Measurements from ENCODE around the gene MEF2C. TPM values are rescaled to one million over a fixed set of nuclear protein-coding genes. Genes with fewer than 3 reads are reported as not detected.

MEF2C gene
- total RNA-seq, 1 donor from 2014 or later = 42.0 TPM

GRCh38 chr5:88846434-88846833 lies 36.5 kb downstream of the MEF2C start:
- Histone ChIP-seq H3K36me3 (no peaks in the 10 kb centered on the region), H3K4me1 (peaks cover 23% of the 10 kb centered on the region), H3K4me3 (no peak overlapping the region), H3K27me3 (ENCODE audit: low read depth) (no peaks in the 10 kb centered on the region), H3K27ac (no peak overlapping the region), H3K9me3 (no peaks in the 10 kb centered on the region)
- no peak for DNase-seq
- TF ChIP-seq, protein P1, sequence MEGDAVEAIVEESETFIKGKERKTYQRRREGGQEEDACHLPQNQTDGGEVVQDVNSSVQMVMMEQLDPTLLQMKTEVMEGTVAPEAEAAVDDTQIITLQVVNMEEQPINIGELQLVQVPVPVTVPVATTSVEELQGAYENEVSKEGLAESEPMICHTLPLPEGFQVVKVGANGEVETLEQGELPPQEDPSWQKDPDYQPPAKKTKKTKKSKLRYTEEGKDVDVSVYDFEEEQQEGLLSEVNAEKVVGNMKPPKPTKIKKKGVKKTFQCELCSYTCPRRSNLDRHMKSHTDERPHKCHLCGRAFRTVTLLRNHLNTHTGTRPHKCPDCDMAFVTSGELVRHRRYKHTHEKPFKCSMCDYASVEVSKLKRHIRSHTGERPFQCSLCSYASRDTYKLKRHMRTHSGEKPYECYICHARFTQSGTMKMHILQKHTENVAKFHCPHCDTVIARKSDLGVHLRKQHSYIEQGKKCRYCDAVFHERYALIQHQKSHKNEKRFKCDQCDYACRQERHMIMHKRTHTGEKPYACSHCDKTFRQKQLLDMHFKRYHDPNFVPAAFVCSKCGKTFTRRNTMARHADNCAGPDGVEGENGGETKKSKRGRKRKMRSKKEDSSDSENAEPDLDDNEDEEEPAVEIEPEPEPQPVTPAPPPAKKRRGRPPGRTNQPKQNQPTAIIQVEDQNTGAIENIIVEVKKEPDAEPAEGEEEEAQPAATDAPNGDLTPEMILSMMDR (IDR thresholded peaks at IDR 0.05) = no peak
- no peak for ATAC-seq
- intact Hi-C loops (cut with DNase I) = no loop called here

GRCh38 chr5:88845081-88845697 lies 37.8 kb downstream of the MEF2C start:
- no peaks in the 10 kb centered on the region for H3K36me3 ChIP-seq
- TF ChIP-seq, protein P1 (IDR thresholded peaks at IDR 0.05) = no peak
- no peak for ATAC-seq
- no peak for DNase-seq
- no peak overlapping the region for H3K4me3 ChIP-seq
- intact Hi-C loops (cut with DNase I) = no loop called here
- no peak overlapping the region for H3K27ac ChIP-seq
- H3K9me3 ChIP-seq = no peaks in the 10 kb centered on the region
- no peaks in the 10 kb centered on the region for H3K27me3 ChIP-seq (ENCODE audit: low read depth)
- H3K4me1 ChIP-seq = peaks cover 30% of the 10 kb centered on the region

DNA sequence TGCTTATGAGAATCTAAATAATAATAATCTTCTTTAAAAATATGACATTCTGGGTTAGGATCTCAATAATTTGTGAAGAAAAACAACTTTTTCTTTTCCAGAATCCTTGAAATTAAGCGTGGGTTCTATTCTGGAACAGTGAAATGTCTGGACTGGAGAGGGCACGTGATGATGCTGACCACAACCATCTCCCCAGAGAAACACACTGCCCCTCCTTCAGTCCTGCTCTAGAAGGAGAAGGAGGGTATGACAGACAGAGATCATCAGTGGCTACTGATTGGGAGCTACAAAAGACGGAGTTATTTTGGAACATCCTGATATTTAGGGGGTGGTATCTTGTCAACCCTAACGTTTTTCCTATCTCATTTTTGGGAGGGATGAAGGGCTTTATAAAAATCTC lies 40.2 kb downstream of the MEF2C start:
- ATAC-seq (no peak), DNase-seq (no peak)
- Histone ChIP-seq H3K27me3 (ENCODE audit: low read depth) (no peaks in the 10 kb centered on the region), H3K27ac (no peak overlapping the region), H3K36me3 (no peaks in the 10 kb centered on the region), H3K4me3 (no peak overlapping the region), H3K9me3 (no peaks in the 10 kb centered on the region), H3K4me1 (peaks cover 26% of the 10 kb centered on the region)
- intact Hi-C loops (cut with DNase I) = no loop called here
- TF ChIP-seq, protein P1 (IDR thresholded peaks at IDR 0.05) = no peak

DNA sequence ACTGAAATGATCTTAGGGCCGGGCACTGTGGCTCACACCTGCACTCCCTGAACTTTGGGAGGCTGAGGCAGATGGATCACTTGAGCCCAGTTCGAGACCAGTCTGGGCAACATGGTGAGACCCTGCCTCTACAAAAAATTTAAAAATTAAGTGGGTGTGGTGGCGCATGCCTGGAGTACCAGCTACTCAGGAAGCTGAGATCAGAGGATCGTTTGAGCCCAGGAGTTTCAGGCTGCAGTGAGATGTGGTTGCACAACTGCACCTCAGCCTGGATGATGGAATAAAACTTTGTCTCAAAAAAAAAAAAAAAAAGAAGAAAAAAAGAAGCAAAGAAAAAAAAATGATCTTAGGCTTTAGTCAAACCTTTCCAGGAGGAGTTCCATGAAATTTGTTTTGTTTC lies 41.8 kb downstream of the MEF2C start:
- H3K4me3 ChIP-seq = no peak overlapping the region
- intact Hi-C loops (cut with DNase I) = no loop called here
- no peaks in the 10 kb centered on the region for H3K36me3 ChIP-seq
- peaks cover 25% of the 10 kb centered on the region for H3K4me1 ChIP-seq
- TF ChIP-seq, protein P1 (IDR thresholded peaks at IDR 0.05) = no peak
- DNase-seq (no peak), ATAC-seq (peak; percentile 46 to 68)
- no peaks in the 10 kb centered on the region for H3K27me3 ChIP-seq (ENCODE audit: low read depth)
- H3K9me3 ChIP-seq = no peaks in the 10 kb centered on the region
- H3K27ac ChIP-seq = peak overlapping the region; percentile 37

- Histone ChIP-seq H3K36me3 (no peaks in the 10 kb centered on the region), H3K4me3 (no peak overlapping the region), H3K9me3 (no peaks in the 10 kb centered on the region), H3K4me1 (peaks cover 25% of the 10 kb centered on the region), H3K27me3 (ENCODE audit: low read depth) (no peaks in the 10 kb centered on the region), H3K27ac (peak overlapping the region; percentile 37)
- peak; percentile 61 to 86 for ATAC-seq
- DNase-seq = no peak
- TF ChIP-seq, protein P1 (IDR thresholded peaks at IDR 0.05) = no peak
- intact Hi-C loops (cut with DNase I) = no loop called here
These were observed 42.5 kb downstream of the MEF2C start for GRCh38 chr5:88840495-88840894.

All from lower lobe of right lung (tissue), 2 donors.